HL-60 (cell line): Measurements from ENCODE around the gene LRRN2.

ENCODE experiments used
- GABPA ChIP-seq: IDR thresholded peaks from 2 replicates; pipeline ENCODE4 v1.6.1; 2012; ENCODE audit warnings: low read depth
- POLR2AphosphoS5 ChIP-seq: IDR thresholded peaks from 2 replicates; pipeline ENCODE4 v1.6.1; 2012; ENCODE audit warnings: low read depth
- REST ChIP-seq: IDR thresholded peaks from 2 replicates; pipeline ENCODE4 v1.6.1; 2012; ENCODE audit warnings: low read depth; ENCODE audit not compliant: insufficient replicate concordance
- SPI1 ChIP-seq: IDR thresholded peaks from 2 replicates; pipeline ENCODE4 v1.6.1; 2012; ENCODE audit warnings: low read depth, mild to moderate bottlenecking, borderline replicate concordance
- TF ChIP-seq, protein P1 (sequence below): IDR thresholded peaks from one replicate; pipeline ENCODE4 v1.5.1; 2011; ENCODE audit warnings: low read length, control low read depth, inconsistent platforms; ENCODE audit not compliant: insufficient read depth

GRCh38 chr1:204694145-204694544, 8.6 kb upstream of the LRRN2 start:
- TF ChIP-seq, protein P1, sequence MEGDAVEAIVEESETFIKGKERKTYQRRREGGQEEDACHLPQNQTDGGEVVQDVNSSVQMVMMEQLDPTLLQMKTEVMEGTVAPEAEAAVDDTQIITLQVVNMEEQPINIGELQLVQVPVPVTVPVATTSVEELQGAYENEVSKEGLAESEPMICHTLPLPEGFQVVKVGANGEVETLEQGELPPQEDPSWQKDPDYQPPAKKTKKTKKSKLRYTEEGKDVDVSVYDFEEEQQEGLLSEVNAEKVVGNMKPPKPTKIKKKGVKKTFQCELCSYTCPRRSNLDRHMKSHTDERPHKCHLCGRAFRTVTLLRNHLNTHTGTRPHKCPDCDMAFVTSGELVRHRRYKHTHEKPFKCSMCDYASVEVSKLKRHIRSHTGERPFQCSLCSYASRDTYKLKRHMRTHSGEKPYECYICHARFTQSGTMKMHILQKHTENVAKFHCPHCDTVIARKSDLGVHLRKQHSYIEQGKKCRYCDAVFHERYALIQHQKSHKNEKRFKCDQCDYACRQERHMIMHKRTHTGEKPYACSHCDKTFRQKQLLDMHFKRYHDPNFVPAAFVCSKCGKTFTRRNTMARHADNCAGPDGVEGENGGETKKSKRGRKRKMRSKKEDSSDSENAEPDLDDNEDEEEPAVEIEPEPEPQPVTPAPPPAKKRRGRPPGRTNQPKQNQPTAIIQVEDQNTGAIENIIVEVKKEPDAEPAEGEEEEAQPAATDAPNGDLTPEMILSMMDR = no peak
- TF ChIP-seq POLR2AphosphoS5 (no peak), REST (no peak), GABPA (no peak), SPI1 (no peak)
